Spleen (tissue), 11 donors: Measurements from ENCODE around the gene CNST. TPM values are rescaled to one million over a fixed set of nuclear protein-coding genes. Genes with fewer than 3 reads are reported as not detected.
A peak's percentile ranks its signal among the peaks of the same experiment; 100 is the strongest.
"Not testable (repeated sequence)": the region's sequence is repeated elsewhere in the genome, so short reads cannot be mapped to it uniquely, and the experiment has no call there.

Experiments used
- DNase-seq: peaks from one replicate; pipeline ENCODE4 v3.0.0-alpha.2; 2020
- H3K27ac ChIP-seq, 8 donors: fragments of 200-600 bp; sonication (generic) in 7 of 8; 1 replicate in 4 of 8; 2 replicates in 4 of 8; pipeline versions ENCODE4 v1.5.0 to v1.8.0; 2016 to 2021; ENCODE audit warnings: inconsistent platforms in 4 of 8, mild to moderate bottlenecking in 4 of 8, moderate library complexity in 1 of 8
- H3K27me3 ChIP-seq, 7 donors: fragments of 200-600 bp; sonication (generic) in 6 of 7; replicated peaks in 1 of 7; 1 replicate in 4 of 7; 2 replicates in 3 of 7; pipeline versions ENCODE4 v1.5.0 to v1.8.0; 2016 to 2021; ENCODE audit warnings: inconsistent platforms in 3 of 7, mild to moderate bottlenecking in 1 of 7
- H3K36me3 ChIP-seq, 6 donors: fragments of 200-600 bp; sonication (generic) in 5 of 6; 1 replicate in 4 of 6; 2 replicates in 2 of 6; pipeline versions ENCODE4 v1.5.0 to v1.8.0; 2016 to 2021; ENCODE audit warnings: inconsistent platforms in 2 of 6
- H3K4me1 ChIP-seq, 6 donors: fragments of 200-600 bp; sonication (generic) in 5 of 6; 1 replicate in 3 of 6; 2 replicates in 3 of 6; pipeline versions ENCODE4 v1.5.0 to v1.8.0; 2016 to 2021; ENCODE audit warnings: inconsistent platforms in 3 of 6
- H3K4me3 ChIP-seq, 8 donors: fragments of 200-600 bp; sonication (generic) in 7 of 8; 1 replicate in 4 of 8; 2 replicates in 4 of 8; pipeline versions ENCODE4 v1.5.0 to v1.8.0; 2016 to 2021; ENCODE audit warnings: inconsistent platforms in 4 of 8, mild to moderate bottlenecking in 4 of 8, moderate library complexity in 2 of 8
- H3K9me3 ChIP-seq, 8 donors: fragments of 200-600 bp; sonication (generic) in 7 of 8; 1 replicate in 4 of 8; 2 replicates in 4 of 8; pipeline versions ENCODE4 v1.5.0 to v1.8.0; 2016 to 2021; ENCODE audit warnings: inconsistent platforms in 4 of 8
- CTCF ChIP-seq, 11 experiments: fragments of 200-600 bp in 7 of 11; fragments of 450-650 bp in 4 of 11; sonication (generic) in 4 of 11; IDR thresholded peaks in 8 of 11; conservative IDR thresholded peaks in 3 of 11; 1 replicate in 7 of 11; 2 replicates in 4 of 11; pipeline versions ENCODE4 v1.4.0 to v1.8.0; 2016 to 2021; ENCODE audit warnings: antibody characterized with exemption in 11 of 11, inconsistent platforms in 4 of 11, mild to moderate bottlenecking in 1 of 11
- POLR2A ChIP-seq, 3 donors: fragments of 450-650 bp; IDR thresholded peaks; one replicate each; pipeline ENCODE4 v1.5.1; 2017; ENCODE audit warnings: antibody characterized with exemption in 3 of 3, mild to moderate bottlenecking in 1 of 3
- POLR2AphosphoS5 ChIP-seq, 3 donors: sonication (generic); formaldehyde crosslinking; IDR thresholded peaks; one replicate each; pipeline ENCODE4 v1.5.1; 2017; ENCODE audit warnings: antibody characterized with exemption in 3 of 3
- WGBS, 5 donors: extraction: QIAGEN DNeasy Blood & Tissue Kit in 3 of 5; methylation state at CpG; one replicate each; pipeline versions ENCODE4 v1.1.5 to v1.1.7; 2013 to 2018; 5-methylcytosine and 5-hydroxymethylcytosine counted together
- intact Hi-C: fragments of 100-400 bp; cut with DNase I; formaldehyde crosslinking; loops from one replicate; pipeline ENCODE4 v1.15.0; 2023; ENCODE audit warnings: low total_unique reads
- polyA plus RNA-seq, 3 donors: library from polyadenylated mRNA; stranded (reverse); fragments of 200-250 nt; gene quantifications; one replicate each; pipeline ENCODE4 v1.2.1, GENCODE V29; 2013
- total RNA-seq, 7 donors: library from RNA; depleted of rRNA in 3 of 7; stranded (reverse); fragments of >200 nt in 3 of 7; fragmentation: NEBNext Ultra II Directional in 4 of 7; extraction: Animal tissue kit (Norgen Biotek cat#: 25700) in 4 of 7; gene quantifications; one replicate each; pipeline versions ENCODE4 v1.1.0 to v1.2.1, GENCODE V29; 2016 to 2021
- donor health status: healthy with polysubstance abuse.
- donor health status: DM: no; HTN: no; CAD: no; lungs with moderate emphysema.
- donor health status: DM: no; HTN: no; CAD: no.
- donor health status: Bipolar disorder and iron deficiency.
- donor health status: healthy.
- donor health status: DM: no; HTN: no; CAD: no.
- donor health status: DM: yes; HTN: yes; CAD: no.

CNST gene
- total and polyA plus RNA-seq, 10 donors, result 7.5 to 40.5 (median 30.0) TPM

- Histone ChIP-seq H3K27ac (peak overlapping the region in 5 of 8 donors; percentile 6 to 71 (median 55)), H3K27me3 (no peaks in the 10 kb centered on the region), H3K36me3 (peaks cover 0 to 45% (median 11%) of the 10 kb centered on the region in 6 donors), H3K9me3 (peaks cover 0 to 8% (median 5%) of the 10 kb centered on the region in 8 donors), H3K4me3 (no peak overlapping the region), H3K4me1 (peaks cover 3 to 63% (median 31%) of the 10 kb centered on the region in 6 donors)
- WGBS, 5 donors, result 62 to 74% (median 68%) methylated on average over 2 of the region's 2 CpGs
- intact Hi-C loops, result no loop called here
- no peak for DNase-seq
- TF ChIP-seq POLR2A (IDR thresholded peaks at IDR 0.05), result no peak
- TF ChIP-seq CTCF (IDR thresholded peaks at IDR 0.05 in 8 of 11, conservative IDR thresholded peaks at IDR 0.05 in 3 of 11), result no peak
- no peak for TF ChIP-seq POLR2AphosphoS5 (IDR thresholded peaks at IDR 0.05)
These were observed 22.0 kb downstream of the CNST start for GRCh38 chr1:246588159-246588721.

- peaks cover 0 to 46% (median 20%) of the 10 kb centered on the region in 6 donors for H3K4me1 ChIP-seq
- not testable (repeated sequence) for DNase-seq
- WGBS, 5 donors, result 92 to 98% (median 92%) methylated on average over 9 to 10 of the region's 10 CpGs
These were observed 23.7 kb downstream of the CNST start for GRCh38 chr1:246589919-246590318.

GRCh38 chr1:246591047-246591446 lies 24.8 kb downstream of the CNST start:
- peaks cover 0 to 49% (median 20%) of the 10 kb centered on the region in 6 donors for H3K4me1 ChIP-seq
- DNase-seq, result no peak
- intact Hi-C loops, result no loop called here

More at GRCh38 chr1:246589919-246590318, 23.7 kb downstream of the CNST start:
- H3K4me3 ChIP-seq, H3K27me3 ChIP-seq, intact Hi-C loops, H3K27ac ChIP-seq, H3K9me3 ChIP-seq: not testable (repeated sequence)
- H3K36me3 ChIP-seq, result peaks cover 0 to 45% (median 17%) of the 10 kb centered on the region in 6 donors

GRCh38 chr1:246591504-246591903 lies 25.2 kb downstream of the CNST start:
- no peak overlapping the region for H3K4me3 ChIP-seq
- no peak overlapping the region for H3K27ac ChIP-seq
- no peak for DNase-seq
- H3K27me3 ChIP-seq, result no peaks in the 10 kb centered on the region
- WGBS, 5 donors, result 72 to 91% (median 75%) methylated on average over 6 of the region's 6 CpGs
- intact Hi-C loops, result no loop called here
- peaks cover 0 to 52% (median 20%) of the 10 kb centered on the region in 6 donors for H3K4me1 ChIP-seq
- H3K9me3 ChIP-seq, result peaks cover 0 to 8% (median 5%) of the 10 kb centered on the region in 8 donors
- no peak for TF ChIP-seq POLR2AphosphoS5 (IDR thresholded peaks at IDR 0.05)
- no peak for TF ChIP-seq CTCF (IDR thresholded peaks at IDR 0.05 in 8 of 11, conservative IDR thresholded peaks at IDR 0.05 in 3 of 11)
- H3K36me3 ChIP-seq, result peaks cover 0 to 53% (median 17%) of the 10 kb centered on the region in 6 donors

More at GRCh38 chr1:246591047-246591446, 24.8 kb downstream of the CNST start:
- Histone ChIP-seq H3K27me3 (no peaks in the 10 kb centered on the region), H3K4me3 (no peak overlapping the region), H3K9me3 (peaks cover 0 to 8% (median 5%) of the 10 kb centered on the region in 8 donors), H3K27ac (no peak overlapping the region), H3K36me3 (peaks cover 0 to 49% (median 17%) of the 10 kb centered on the region in 6 donors)
- TF ChIP-seq POLR2A (IDR thresholded peaks at IDR 0.05) (no peak), POLR2AphosphoS5 (IDR thresholded peaks at IDR 0.05) (no peak), CTCF (IDR thresholded peaks at IDR 0.05 in 8 of 11, conservative IDR thresholded peaks at IDR 0.05 in 3 of 11) (no peak)
